ENCODE data around the gene ARID1A.

- TF ChIP-seq, protein P1, sequence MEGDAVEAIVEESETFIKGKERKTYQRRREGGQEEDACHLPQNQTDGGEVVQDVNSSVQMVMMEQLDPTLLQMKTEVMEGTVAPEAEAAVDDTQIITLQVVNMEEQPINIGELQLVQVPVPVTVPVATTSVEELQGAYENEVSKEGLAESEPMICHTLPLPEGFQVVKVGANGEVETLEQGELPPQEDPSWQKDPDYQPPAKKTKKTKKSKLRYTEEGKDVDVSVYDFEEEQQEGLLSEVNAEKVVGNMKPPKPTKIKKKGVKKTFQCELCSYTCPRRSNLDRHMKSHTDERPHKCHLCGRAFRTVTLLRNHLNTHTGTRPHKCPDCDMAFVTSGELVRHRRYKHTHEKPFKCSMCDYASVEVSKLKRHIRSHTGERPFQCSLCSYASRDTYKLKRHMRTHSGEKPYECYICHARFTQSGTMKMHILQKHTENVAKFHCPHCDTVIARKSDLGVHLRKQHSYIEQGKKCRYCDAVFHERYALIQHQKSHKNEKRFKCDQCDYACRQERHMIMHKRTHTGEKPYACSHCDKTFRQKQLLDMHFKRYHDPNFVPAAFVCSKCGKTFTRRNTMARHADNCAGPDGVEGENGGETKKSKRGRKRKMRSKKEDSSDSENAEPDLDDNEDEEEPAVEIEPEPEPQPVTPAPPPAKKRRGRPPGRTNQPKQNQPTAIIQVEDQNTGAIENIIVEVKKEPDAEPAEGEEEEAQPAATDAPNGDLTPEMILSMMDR (conservative IDR thresholded peaks at IDR 0.05; ENCODE audit: low read depth, low read length), result no peak
- TF ChIP-seq EZH2 (IDR thresholded peaks at IDR 0.05; ENCODE audit: borderline replicate concordance, low read depth, low read length, poor library complexity, severe bottlenecking), result no peak
Measured at GRCh38 chr1:26693599-26694572, 1.9 kb upstream of the ARID1A start.

Measured in A673 (cell line).